KOPT-K1 (cell line): ENCODE results near the gene ITGA2.

Experiments used
- H3K27ac ChIP-seq: fragments of 200-600 bp; sonication (generic); 2 replicates; pipeline ENCODE4 v1.5.1; 2016; ENCODE audit warnings: antibody characterized with exemption, mild to moderate bottlenecking, low read depth, low read length; ENCODE audit not compliant: poor library complexity, severe bottlenecking
- H3K36me3 ChIP-seq: fragments of 200-600 bp; sonication (generic); 2 replicates; pipeline ENCODE4 v1.5.1; 2017; ENCODE audit warnings: antibody characterized with exemption, mild to moderate bottlenecking, low read length, moderate library complexity; ENCODE audit not compliant: insufficient read depth
- H3K9me3 ChIP-seq: fragments of 200-600 bp; sonication (generic); 2 replicates; pipeline ENCODE4 v1.5.1; 2017; ENCODE audit warnings: antibody characterized with exemption, low read length, mild to moderate bottlenecking; ENCODE audit not compliant: insufficient read depth, poor library complexity, severe bottlenecking

Gene ITGA2

GRCh38 chr5:53076014-53076583 is 86.9 kb downstream of the ITGA2 start:
- no peak overlapping the region for H3K27ac ChIP-seq
- no peaks in the 10 kb centered on the region for H3K9me3 ChIP-seq
- H3K36me3 ChIP-seq, result no peaks in the 10 kb centered on the region

DNA sequence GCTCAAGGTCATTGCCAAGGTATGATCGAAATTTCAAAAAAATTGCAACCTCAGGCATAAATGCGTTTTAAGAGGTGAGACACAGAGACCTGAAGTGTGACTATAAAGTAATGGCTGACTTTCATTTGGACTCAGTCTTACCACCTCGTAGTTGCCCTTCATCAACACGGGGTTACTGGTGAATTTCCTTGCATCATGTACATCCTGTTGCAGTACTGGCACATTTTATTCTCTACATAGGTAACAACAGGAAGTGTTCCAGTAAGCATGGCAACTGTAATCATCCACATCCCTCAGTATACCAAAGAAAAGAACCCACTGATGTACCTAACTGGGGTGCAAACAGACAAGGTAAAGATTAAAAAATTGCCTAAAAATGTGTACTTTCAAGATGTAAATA is 91.1 kb downstream of the ITGA2 start:
- H3K9me3 ChIP-seq, result no peaks in the 10 kb centered on the region
- no peak overlapping the region for H3K27ac ChIP-seq
- H3K36me3 ChIP-seq, result no peaks in the 10 kb centered on the region

GRCh38 chr5:53083927-53084326 is 94.8 kb downstream of the ITGA2 start:
- no peaks in the 10 kb centered on the region for H3K36me3 ChIP-seq
- H3K9me3 ChIP-seq, result no peaks in the 10 kb centered on the region
- H3K27ac ChIP-seq, result peak overlapping the region; percentile 64

DNA sequence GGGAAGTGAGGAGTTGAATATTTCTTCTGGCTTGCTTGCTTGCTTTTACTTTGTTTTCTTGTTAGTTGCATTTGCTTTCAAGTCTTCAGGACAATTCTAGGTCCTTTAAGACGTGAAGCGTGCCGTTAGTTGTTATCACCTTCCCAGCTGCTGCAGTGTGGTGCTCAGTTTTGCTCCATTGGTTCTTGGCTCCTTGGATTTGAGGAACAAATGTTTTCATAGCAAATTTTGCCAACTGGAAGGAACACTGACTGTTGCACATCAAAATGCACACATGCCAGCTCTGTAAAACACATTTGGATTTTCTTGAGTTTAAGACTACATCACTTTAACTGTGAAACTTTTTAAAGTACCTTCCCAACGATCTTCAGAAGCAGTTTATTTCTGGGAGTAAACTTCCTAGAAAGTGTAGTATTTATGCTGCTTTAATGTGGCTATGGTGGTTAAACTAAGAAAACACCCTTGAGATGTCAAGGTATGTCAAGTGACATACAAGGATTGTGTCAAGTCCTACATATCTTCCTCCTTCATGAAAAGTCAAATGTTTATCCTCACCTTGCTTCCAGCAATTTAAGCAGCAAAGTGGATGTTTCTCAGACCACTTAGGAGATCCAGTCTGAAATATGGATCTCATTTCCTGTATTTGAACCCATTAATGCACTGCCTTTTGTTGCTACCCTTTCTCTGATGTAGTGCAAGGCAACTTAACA is 95.5 kb downstream of the ITGA2 start:
- Histone ChIP-seq H3K9me3 (no peaks in the 10 kb centered on the region), H3K36me3 (no peaks in the 10 kb centered on the region), H3K27ac (peak overlapping the region; percentile 64)

- no peaks in the 10 kb centered on the region for H3K36me3 ChIP-seq
- H3K9me3 ChIP-seq, result no peaks in the 10 kb centered on the region
- H3K27ac ChIP-seq, result no peak overlapping the region
These were observed 98.0 kb downstream of the ITGA2 start for GRCh38 chr5:53087171-53087570.

DNA sequence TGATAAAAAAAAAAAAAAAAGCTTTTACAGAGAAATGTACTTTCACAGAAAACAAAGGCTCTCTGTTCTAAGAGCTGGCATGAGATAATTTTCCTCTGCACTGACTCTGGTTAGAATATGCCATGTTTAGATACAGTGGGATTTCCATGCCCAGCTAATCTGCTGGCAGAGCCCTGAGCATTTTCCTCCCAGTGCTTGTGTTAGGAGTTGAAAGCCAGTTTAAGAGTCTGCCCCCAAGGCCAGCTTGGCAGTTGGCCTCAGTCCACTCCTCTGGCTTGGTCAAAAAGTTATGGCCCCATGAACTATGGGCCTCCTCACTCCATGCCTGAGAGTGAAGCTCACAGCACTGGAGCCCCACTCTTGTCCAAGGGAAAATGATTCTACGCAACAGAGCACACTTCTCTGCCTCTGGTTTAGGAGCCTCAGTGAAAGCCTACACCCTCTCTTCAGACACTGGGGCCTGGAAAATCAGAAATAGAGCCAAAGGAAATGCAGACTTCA is 98.5 kb downstream of the ITGA2 start:
- Histone ChIP-seq H3K9me3 (no peaks in the 10 kb centered on the region), H3K36me3 (no peaks in the 10 kb centered on the region), H3K27ac (no peak overlapping the region)

- Histone ChIP-seq H3K36me3 (no peaks in the 10 kb centered on the region), H3K9me3 (no peaks in the 10 kb centered on the region), H3K27ac (peak overlapping the region; percentile 20)
These were observed 100.4 kb downstream of the ITGA2 start for GRCh38 chr5:53089481-53089991.

DNA sequence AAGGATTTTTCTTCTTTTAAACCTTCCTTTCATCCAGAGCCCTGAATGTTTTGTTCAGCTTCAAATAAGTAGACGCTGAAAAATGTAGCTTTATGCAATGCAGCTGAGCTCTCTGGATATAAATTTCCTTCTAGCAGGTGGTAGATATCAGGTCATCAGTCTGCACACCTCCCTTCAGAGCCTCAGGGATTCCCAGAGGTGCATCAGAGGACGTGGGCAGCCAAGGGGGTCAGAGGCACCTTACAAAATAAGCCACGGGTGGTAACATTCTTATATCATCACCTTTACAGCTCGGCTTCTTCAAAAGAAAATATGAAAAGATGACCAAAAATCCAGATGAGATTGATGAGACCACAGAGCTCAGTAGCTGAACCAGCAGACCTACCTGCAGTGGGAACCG is 101.1 kb downstream of the ITGA2 start:
- no peak overlapping the region for H3K27ac ChIP-seq
- peaks cover 4% of the 10 kb centered on the region; the same call in 1 of the 2 replicates for H3K36me3 ChIP-seq
- no peaks in the 10 kb centered on the region for H3K9me3 ChIP-seq

GRCh38 chr5:53091289-53091688 is 102.1 kb downstream of the ITGA2 start:
- Histone ChIP-seq H3K9me3 (no peaks in the 10 kb centered on the region), H3K36me3 (peaks cover 10% of the 10 kb centered on the region), H3K27ac (no peak overlapping the region)

DNA sequence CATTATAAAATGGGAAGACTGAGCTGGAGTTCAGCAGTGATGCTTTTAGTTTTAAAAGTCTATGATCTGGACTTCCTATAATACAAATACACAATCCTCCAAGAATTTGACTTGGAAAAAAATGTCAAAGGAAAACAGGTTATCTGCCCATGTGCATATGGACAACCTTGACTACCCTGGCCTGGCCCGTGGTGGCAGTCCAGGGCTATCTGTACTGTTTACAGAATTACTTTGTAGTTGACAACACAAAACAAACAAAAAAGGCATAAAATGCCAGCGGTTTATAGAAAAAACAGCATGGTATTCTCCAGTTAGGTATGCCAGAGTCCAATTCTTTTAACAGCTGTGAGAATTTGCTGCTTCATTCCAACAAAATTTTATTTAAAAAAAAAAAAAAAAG is 103.1 kb downstream of the ITGA2 start:
- Histone ChIP-seq H3K9me3 (no peaks in the 10 kb centered on the region), H3K27ac (no peak overlapping the region), H3K36me3 (peaks cover 19% of the 10 kb centered on the region)

DNA sequence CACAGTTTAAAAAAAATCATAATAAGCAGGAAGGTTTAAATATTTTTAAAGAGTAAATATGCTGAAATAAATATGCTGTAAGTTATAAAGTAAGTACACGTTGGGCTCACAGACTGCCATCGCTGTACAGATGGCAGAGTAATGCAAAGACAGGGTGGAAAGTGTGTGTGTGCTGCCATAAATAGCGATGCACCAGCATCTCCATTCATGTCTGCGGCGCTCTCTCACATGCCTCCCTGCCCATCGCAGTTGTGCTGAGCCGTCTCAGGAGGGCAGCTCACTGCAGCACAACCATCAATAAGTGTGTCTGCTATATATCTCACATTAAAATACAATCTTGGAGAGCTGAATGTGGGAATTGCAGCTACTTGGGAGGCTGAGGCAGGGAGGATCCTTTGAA is 106.1 kb downstream of the ITGA2 start:
- H3K27ac ChIP-seq, result no peak overlapping the region
- H3K36me3 ChIP-seq, result peaks cover 48% of the 10 kb centered on the region
- H3K9me3 ChIP-seq, result no peaks in the 10 kb centered on the region

DNA sequence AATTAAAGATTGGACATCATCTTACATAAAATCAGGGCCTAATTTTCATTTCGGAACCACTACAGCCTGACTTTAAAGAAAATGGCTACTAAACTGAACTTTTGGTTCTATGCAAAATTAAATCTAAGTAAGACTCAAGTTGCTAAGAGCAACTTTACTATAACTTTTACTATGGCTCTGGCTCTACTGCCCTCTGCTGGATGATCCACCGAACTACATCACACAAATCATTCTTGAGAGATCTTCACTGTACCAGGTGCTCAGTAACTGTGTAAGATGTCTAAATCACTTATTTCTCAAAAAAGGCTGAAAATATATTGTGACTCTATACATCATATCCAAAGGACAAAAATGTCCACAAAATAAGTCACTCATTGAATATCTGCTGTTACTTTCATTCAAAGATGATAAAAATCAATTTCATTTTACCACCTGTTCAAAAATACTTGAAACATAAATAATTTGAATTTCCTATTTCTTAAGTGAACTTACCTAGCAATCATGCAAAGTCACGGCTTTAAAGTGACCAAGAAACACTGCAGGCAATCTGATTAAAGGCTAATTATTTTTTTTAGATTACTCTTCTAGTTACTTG is 106.9 kb downstream of the ITGA2 start:
- no peak overlapping the region for H3K27ac ChIP-seq
- peaks cover 56% of the 10 kb centered on the region for H3K36me3 ChIP-seq
- H3K9me3 ChIP-seq, result no peaks in the 10 kb centered on the region

DNA sequence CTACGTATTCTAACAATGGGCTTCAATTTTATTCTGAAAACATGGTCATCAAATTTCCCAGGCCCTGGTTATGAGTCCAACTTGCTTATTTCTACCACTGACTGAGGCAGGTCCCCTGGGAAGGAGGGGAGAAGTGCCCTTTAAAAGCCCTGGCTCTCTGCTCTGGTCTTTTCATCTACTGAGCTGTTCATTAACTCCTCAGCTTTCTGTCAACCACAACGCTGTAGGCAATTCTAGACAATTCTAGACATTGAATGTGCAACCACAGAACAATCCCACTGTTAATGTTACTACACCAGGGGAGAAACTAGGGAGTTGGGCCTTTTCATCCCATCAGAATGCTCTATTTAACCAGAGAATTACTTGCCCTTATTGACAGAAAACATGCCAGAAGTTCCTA is 110.4 kb downstream of the ITGA2 start:
- Histone ChIP-seq H3K36me3 (peaks cover 91% of the 10 kb centered on the region), H3K9me3 (no peaks in the 10 kb centered on the region), H3K27ac (no peak overlapping the region)

- Histone ChIP-seq H3K27ac (no peak overlapping the region), H3K36me3 (peaks cover 92% of the 10 kb centered on the region), H3K9me3 (no peaks in the 10 kb centered on the region)
These were observed 111.5 kb downstream of the ITGA2 start for GRCh38 chr5:53100606-53101005.

DNA sequence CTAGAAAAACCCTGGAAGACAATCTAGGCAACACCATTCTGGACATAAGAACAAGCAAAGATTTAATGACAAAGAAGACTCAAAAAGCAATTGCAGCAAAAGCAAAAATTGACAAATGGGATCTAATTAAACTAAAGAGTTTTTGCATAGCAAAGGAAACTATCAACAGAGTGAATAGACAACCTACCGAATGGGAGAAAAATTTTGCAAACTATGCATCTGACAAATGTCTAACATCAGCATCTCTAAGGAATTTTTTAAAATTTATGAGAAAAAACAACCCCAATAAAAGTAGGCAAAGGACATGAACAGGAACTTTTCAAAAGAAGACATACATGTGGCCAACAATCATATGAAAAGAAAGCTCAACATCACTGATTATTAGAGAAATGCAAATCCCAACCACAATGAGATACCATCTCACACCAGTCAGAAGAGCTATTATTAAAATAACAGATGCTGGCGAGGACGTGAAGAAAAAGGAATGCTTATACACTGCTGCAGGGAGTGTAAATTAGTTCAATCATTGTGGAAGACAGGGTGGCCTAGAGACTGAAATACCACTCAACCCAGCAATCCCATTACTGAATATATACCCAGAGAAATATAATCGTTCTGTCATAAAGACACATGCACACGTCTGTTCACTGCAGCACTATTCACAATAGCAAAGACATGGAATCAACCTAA is 116.6 kb downstream of the ITGA2 start:
- H3K9me3 ChIP-seq, result no peaks in the 10 kb centered on the region
- no peak overlapping the region for H3K27ac ChIP-seq
- H3K36me3 ChIP-seq, result peaks cover 58% of the 10 kb centered on the region
